M059J (cell line): ENCODE data around the gene OR8B3. TPM values are rescaled to one million over a fixed set of nuclear protein-coding genes. Genes with fewer than 3 reads are reported as not detected.
"Not testable (repeated sequence)": the region's sequence is repeated elsewhere in the genome, so short reads cannot be mapped to it uniquely, and the experiment has no call there.

ENCODE experiments used
- DNase-seq: peaks from one replicate; pipeline ENCODE4 v3.0.0-alpha.2; 2012; ENCODE audit warnings: low read depth
- total RNA-seq: library from RNA; depleted of rRNA; stranded (reverse); fragments of >200 nt; shearing (Covaris generic); gene quantifications from 2 replicates; pipeline ENCODE4 v1.2.3, GENCODE V29; 2014; rRNA removed

Gene OR8B3, protein sequence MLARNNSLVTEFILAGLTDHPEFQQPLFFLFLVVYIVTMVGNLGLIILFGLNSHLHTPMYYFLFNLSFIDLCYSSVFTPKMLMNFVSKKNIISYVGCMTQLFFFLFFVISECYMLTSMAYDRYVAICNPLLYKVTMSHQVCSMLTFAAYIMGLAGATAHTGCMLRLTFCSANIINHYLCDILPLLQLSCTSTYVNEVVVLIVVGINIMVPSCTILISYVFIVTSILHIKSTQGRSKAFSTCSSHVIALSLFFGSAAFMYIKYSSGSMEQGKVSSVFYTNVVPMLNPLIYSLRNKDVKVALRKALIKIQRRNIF
- total RNA-seq: not detected in 2 replicates

GRCh38 chr11:124398924-124399323 lies at the start of gene OR8B3:
Gene OR8B3, minus strand, starts transcription at chr11:124399024. Its CDS starts 1,673 bp downstream, at chr11:124397351.
- no peak for DNase-seq

GRCh38 chr11:124446916-124447315 lies 48.1 kb upstream of the OR8B3 start:
- DNase-seq: no peak

- DNase-seq: no peak
These were observed 46.9 kb upstream of the OR8B3 start, which contains the start of gene OR8B8 for GRCh38 chr11:124445646-124446150. Gene OR8B8, minus strand, starts transcription at chr11:124445696. Its CDS starts 4,611 bp downstream, at chr11:124441085.

- no peak for DNase-seq
These were observed 44.0 kb upstream of the OR8B3 start for GRCh38 chr11:124442847-124443246.

- DNase-seq: no peak
These were observed 43.6 kb upstream of the OR8B3 start for GRCh38 chr11:124442442-124442841.

DNA sequence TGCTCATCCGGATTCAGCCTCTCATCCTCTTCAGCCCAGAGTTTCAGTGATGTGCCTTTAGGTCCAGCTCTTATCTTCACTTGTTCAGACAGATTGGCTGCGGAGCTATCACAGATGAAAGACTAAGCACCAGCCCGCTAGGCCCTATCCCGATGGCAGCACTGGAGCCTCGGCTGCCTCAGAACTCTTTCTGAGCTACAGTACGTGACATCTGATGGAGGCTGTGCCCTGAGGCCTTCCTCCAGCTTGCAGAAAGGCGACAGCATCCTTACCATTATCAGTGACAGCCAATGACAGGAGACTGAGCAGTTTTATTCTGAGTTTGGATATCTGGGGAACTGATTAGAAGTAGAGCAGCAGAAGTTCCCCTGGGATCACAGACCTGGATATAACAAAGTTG lies 42.7 kb upstream of the OR8B3 start:
- no peak for DNase-seq

- no peak for DNase-seq
These were observed 42.3 kb upstream of the OR8B3 start for GRCh38 chr11:124441081-124441480.

- DNase-seq: no peak
These were observed 41.8 kb upstream of the OR8B3 start for GRCh38 chr11:124440608-124441007.

DNA sequence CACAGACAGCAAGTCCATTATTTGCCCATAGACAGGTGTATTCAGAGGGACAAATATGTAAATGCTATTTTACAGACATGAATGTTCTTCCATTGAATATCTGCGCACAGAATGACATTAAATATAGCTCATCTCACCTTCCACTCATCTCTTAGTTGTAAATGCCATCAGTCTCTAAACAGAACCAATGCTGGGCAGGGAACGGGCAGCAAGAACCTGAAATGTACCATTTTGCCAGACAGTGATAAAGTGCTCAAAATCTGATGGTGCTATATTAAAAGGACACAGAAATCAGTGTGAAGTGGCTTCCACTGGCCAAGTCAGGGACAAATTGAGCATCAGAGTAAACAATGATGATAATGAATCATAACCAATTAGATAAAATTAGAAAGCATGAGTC lies 35.9 kb upstream of the OR8B3 start:
- DNase-seq: no peak

GRCh38 chr11:124429599-124429998 lies 30.8 kb upstream of the OR8B3 start:
- no peak for DNase-seq

DNA sequence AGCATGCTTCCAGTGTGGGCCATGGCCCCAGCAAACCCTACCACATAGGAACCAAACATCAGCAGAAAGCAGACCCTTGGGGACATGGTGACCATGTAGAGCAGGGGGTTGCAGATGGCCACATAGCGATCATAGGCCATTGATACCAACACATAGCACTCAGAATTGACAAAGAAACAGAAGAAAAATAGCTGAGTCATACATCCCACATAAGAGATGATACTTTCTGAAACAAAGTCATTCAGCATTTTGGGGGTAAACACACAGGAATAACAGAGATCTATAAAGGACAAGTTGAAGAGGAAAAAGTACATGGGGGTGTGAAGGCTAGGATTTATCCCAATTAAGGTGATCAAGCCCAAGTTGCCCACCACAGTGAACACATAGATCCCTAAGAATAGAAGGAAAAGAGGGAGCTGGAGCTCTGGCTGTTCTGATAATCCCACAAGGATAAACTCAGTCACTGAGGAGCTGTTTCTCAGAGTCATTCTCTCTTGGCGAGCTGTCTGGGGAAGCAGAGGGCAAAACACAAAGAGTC lies 25.6 kb upstream of the OR8B3 start, which contains the start of gene OR8B4:
Gene OR8B4, minus strand, starts transcription at position 488 of the 538 bp plus-strand sequence. Its CDS starts 0 bp downstream, at position 488.
- DNase-seq: no peak

DNA sequence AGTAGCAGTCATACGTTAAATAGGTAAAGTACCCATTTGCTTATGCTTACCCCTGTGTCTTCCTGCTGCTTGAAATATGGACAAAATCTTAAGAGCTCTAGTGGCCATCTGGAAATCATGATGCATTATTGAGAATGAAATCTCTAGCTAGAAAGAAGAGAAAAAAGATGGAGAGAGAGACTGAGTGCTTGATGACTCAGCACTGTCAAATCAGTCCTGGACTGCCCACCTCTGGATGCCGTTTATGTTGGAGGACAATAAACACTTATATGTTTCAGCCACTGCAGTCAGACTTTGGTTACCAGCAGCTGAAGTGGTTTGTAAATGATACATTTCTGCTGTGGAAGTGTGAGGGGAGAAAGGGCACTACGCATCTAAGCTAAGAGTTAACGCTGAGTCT lies 22.2 kb upstream of the OR8B3 start:
- DNase-seq: no peak

- DNase-seq: peak; percentile 35
These were observed 16.6 kb upstream of the OR8B3 start for GRCh38 chr11:124415356-124415923.

DNA sequence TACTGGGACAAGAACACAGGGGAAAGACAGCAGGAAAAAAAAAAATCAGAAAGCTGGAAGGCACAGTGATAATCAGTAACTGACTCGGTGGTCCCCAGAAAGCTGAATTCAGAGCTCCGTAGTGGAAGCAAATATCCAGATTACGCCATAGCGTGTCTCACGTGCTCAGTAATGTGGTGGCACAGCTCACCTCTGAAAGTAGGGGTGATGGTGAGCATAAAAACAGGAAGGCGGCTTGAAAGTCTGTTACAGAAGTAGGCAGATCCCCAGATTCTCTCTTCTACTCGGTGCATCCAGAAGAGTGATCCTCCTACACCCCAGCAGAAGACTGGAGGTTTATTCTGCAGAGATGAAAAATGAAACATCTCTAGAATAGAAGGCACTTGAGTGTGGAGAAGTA lies 11.1 kb upstream of the OR8B3 start:
- DNase-seq: no peak

- DNase-seq: no peak
These were observed 6.8 kb upstream of the OR8B3 start for GRCh38 chr11:124405581-124405980.

- DNase-seq: not testable (repeated sequence)
These were observed 4.4 kb upstream of the OR8B3 start for GRCh38 chr11:124403186-124403585.

DNA sequence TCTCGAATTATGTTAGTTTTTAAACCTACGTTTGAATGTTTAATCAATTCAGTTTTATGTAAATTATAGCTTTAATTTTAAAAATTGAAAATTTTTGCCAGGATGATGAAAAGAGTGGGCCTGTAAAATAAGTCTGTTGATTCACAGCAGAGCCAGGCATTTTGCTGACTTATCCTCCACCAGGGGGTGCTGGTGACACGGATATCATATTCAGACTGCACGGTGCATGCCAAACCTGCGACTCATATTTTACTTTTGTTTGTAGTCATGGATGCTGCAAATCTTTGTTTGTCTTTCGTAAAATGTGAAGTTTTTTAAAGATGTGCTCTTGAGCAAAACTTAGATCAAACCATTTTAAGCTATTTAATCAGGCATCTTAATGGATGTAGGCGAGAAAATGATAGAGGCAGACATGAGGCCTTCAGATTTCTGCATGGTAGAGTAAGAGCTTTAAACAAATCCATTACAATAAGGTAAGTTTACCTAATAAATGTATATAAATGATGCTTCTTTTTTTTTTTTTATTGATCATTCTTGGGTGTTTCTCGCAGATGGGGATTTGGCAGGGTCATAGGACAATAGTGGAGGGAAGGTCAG lies 3.6 kb upstream of the OR8B3 start:
- DNase-seq: peak; percentile 76

GRCh38 chr11:124396847-124397246 lies 2.0 kb downstream of the OR8B3 start:
- not testable (repeated sequence) for DNase-seq

GRCh38 chr11:124394408-124394807 lies 4.4 kb downstream of the OR8B3 start:
- peak; percentile 32 for DNase-seq

- DNase-seq: no peak
These were observed 14.4 kb downstream of the OR8B3 start, which contains the start of gene OR8B2 for GRCh38 chr11:124384399-124384798. Gene OR8B2, minus strand, starts transcription at chr11:124384499. Its CDS starts 1,156 bp downstream, at chr11:124383343.

DNA sequence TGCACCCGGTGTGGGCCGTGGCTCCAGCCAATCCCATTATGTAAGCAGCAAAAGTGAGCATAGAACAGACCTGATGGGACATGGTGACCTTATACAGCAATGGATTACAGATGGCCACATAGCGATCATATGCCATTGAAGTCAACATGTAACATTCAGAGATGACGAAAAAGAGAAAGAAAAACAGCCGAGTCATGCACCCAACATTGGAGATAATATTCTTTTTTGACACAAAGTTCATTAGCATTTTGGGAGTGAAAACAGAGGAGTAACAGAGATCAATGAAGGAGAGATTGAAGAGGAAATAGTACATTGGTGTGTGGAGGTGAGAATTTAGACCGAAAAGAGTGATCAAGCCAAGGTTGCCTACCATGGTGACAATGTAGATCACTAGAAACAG lies 16.0 kb downstream of the OR8B3 start:
- not testable (repeated sequence) for DNase-seq

DNA sequence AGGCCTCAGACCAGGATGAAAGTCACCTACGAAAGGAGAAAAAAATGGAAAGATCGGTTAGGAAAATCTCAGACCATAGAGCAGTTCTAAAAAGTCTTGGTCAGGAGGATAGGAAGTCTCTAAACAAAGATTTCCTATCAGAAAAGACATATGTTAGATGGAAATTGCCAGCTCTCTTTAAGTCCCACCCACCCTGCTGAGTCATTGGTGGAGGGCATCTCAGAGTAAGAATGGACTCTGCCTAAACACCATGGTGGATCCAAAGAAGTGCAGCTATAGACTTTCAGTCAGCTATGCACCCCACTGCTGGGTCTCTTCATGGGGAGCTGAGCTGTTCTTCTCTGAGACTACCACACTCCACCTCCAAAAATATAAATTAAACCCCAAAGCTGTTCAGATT lies 18.2 kb downstream of the OR8B3 start:
- peak; percentile 2 for DNase-seq
